ENCODE data around the gene AATK.

DNA sequence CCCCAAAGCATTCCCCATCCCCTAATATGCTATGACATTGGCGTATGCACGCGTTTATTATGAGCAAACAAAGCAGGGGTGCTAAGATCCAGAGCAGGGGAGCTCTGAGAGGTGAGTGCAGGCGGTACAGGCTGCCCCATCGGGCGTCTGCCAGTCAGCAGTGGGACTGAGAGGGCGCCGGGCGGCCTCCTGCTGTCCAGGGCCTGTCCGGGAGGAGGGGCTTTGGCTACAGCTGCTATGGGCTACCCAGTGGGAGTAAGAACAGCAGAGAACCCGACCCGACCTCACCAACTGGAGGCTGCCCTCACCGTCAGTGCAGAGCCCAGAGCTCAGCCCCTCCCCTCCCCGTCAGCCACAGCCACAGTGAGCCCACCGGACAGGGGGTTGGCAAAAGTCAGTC is 18.5 kb upstream of the AATK start:
- TF ChIP-seq POLR2AphosphoS5 (IDR thresholded peaks at IDR 0.05) (no peak), POLR2A (IDR thresholded peaks at IDR 0.05) (no peak)
- TF ChIP-seq, protein P1, sequence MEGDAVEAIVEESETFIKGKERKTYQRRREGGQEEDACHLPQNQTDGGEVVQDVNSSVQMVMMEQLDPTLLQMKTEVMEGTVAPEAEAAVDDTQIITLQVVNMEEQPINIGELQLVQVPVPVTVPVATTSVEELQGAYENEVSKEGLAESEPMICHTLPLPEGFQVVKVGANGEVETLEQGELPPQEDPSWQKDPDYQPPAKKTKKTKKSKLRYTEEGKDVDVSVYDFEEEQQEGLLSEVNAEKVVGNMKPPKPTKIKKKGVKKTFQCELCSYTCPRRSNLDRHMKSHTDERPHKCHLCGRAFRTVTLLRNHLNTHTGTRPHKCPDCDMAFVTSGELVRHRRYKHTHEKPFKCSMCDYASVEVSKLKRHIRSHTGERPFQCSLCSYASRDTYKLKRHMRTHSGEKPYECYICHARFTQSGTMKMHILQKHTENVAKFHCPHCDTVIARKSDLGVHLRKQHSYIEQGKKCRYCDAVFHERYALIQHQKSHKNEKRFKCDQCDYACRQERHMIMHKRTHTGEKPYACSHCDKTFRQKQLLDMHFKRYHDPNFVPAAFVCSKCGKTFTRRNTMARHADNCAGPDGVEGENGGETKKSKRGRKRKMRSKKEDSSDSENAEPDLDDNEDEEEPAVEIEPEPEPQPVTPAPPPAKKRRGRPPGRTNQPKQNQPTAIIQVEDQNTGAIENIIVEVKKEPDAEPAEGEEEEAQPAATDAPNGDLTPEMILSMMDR (IDR thresholded peaks at IDR 0.05) = no peak

Measured in suprapubic skin (tissue), 4 donors.